Stimulated activated CD4-positive, alpha-beta T cell treated with anti-CD3 and anti-CD28 coated beads, TNF-alpha, amount 100 ng/mL, for 1 hour (primary cell): Measurements from ENCODE around the gene AMDHD2.

Experiments used
- DNase-seq, 3 donors: peaks; one replicate each; pipeline ENCODE4 v3.0.0-alpha.2; 2020; ENCODE audit warnings: low read depth in 3 of 3, low spot score in 1 of 3

The AMDHD2 gene

GRCh38 chr16:2482708-2483534 lies 37.2 kb upstream of the AMDHD2 start:
- DNase-seq: no peak

DNA sequence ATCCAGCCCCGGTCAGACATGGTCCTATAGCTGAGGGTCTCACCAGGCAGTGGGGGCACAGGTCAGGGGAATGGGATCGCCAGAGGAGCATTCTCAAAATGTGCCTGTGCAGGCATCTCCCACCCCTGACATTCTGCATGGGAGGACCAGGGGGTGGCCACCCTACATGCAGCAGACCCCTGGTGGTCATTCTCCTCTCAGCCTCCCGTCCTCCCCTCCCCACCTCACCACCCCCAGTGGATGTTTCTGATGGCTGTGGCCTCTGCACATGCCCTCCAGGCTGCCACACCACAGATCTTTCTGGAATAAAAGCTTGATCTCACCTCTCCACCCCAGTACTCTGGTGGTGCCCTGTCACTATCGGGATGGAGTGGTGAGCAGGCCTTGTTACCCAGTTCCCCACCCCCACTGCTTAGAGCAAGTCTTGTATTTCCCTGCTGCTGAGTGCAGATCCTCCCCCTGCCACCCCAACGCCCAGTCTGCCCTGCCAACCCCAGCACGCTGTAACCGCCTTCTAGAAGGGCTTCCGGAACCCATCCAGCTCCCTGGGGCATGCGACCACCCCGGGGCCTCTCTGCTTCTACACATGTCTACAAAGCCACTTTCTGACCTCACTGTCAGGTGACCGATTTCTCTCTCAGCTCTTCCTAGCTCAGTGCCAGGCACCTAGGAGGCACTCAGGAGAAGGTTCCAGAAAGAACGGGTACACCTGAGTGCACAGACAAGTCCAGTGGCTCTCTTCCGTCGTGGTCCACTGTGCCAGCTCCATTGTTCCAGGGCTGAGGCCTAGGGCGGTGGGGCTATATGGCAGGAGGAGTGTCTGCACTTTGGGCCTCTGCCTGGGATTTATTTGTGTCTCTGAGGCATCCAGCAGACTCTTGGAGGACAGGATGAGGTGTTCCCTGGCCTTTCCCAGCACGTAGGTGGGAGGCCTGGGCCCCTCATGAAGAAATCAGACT lies 36.0 kb upstream of the AMDHD2 start:
- DNase-seq: no peak

DNA sequence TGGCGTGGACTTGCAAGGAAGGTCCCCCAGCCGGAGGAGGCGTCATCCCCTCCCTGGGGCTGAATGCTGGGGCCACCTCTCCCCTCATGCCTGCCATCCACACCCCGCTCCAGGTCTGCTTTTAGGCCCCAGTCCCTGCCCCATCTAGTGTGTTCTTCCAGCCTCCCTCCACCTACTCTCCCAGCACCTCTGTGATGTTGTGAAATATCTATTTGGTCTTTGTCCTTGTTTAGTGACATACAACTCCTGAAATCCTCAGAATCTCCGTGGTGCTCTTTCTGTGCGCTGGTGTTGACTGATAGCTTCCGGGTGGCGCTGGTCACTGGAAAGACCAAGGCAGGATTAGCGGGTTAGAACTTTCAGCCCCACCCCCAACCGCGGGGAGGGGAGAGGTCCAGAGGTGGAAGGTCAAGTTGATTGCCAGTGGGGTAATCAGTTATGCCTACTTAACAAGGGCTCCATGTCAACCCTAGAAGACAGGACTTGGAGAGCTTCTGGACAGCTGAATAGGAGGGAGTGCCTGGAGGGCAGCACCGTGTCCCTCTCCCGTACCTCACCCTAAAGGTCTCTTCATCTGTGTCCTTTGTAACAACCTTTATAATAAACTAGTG lies 35.2 kb upstream of the AMDHD2 start:
- no peak for DNase-seq

DNA sequence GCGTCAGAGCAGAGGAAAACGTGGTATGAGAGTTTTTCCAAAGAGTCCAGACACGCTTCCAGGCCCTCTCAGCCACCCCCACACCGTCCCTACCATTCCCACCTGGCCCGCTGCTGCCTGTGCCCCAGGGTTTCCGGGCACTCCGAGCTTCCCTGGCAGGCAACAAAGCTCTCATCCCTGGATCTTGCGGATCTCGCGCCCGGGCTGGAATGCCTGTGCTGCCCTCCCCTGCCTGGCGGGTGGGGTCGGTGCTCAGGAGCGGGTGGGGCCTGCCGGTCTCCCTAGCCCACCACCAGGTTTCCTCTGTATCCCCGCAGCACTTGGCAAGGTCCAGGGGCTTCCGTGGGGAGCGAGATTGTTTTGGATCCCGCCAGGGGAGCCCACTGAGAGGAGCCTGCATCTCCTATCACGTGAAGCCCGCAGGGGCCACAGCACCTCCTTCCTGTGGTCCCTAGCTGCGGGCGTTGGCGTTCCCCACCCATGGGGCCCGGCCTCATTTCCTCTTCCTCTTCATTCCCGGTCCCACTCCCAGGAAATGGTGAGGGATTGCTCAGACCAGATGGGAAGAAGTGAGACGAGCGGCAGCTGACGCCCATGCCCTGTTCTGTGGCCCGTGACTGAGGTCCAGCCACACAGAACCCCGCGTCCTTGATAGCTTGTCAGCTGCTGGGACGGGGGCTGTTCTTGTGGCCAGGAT lies 34.2 kb upstream of the AMDHD2 start:
- no peak for DNase-seq

DNA sequence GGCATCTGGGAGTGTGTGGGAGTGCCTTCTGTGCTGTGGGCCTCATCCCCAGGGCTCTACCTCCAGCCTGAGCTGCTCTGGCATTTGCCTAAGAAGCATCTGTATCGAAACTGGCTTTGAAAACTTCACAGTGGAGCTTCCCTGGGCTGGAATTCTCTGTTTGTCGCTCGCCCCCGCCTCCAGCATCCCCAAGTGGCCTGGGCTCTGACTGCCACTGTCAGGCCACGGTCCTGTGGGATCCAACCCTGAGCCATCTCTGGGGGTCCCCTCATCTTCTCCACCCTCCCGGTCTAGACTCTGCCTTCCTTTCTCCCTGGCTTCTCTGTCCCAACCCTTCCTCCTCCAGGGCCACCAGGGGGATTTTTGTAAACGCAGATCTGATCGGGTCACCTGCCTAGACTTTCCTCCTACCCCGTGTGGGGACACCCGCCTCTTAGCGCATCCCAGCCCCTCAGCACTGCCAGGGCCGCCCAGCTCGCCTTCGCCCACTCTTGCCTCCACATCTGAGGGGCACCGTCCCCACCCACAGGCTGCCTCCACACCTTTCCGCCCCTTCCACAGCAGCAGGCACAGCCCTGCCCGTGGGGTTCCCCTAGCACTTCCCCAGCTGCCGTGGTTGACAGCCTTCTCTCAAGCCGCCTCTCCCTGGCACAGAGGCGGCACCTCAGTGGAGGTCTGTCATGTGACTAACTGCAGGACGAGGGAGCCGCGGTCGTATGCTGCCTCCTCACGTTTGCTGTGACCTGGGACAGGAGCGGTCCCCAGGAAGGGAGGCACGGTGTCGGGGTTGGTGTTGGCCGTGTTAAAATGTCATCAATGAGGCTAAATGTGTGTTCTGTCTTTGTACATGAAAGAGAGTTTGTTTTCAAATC lies 33.3 kb upstream of the AMDHD2 start:
- DNase-seq: peak; percentile 59 to 74 (median 63)

DNA sequence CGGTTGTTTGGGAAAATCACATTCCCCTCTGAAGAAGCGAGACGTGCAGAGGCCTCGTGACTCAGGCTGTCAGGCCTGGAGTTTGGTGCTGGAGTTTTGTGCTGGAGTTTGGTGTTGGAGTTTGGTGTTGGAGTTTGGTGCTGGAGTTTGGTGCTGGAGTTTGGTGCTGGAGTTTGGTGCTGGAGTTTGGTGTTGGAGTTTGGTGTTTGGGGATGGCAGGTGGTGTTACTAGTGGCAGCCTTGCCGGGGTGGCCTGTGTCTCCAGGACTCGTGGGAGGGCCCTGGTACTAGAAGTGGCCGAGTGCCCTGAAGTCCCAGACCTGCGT lies 32.7 kb upstream of the AMDHD2 start:
- no peak for DNase-seq

DNA sequence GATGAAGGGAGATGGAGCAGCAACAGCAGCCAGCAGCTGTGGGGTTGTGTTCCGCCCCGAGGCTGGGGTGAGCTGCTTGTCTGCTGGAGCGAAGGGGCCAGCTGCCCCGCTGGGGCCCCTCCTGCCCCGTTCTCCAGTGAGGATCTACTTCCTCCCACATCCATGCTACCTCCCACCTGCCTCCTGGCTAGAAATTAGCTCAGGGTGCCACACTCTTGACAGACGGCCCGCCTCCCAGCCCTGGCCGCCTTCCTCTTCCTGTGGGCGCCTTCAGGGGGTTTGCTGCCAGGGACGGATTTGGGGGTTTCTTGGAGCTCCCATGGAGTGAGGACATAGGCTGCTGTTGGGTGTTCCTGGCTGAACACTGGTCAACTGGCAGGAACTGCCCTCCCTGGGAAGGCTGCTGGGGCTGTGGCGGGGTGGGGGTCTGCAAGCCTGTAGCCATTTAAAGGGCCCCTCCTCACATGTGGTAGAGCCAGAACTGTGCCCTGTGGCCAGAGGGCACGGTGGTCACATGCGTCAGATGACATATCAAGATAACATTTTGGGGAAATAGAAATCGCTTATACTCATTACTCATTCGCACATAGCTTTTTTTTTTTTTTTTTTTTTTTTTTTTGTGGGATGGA lies 32.2 kb upstream of the AMDHD2 start:
- DNase-seq: no peak

GRCh38 chr16:2489581-2489980 lies 30.6 kb upstream of the AMDHD2 start:
- no peak for DNase-seq

- DNase-seq: no peak
Measured at GRCh38 chr16:2490190-2491105, 29.7 kb upstream of the AMDHD2 start.

- DNase-seq: no peak
Measured at GRCh38 chr16:2492292-2492691, 27.9 kb upstream of the AMDHD2 start.

DNA sequence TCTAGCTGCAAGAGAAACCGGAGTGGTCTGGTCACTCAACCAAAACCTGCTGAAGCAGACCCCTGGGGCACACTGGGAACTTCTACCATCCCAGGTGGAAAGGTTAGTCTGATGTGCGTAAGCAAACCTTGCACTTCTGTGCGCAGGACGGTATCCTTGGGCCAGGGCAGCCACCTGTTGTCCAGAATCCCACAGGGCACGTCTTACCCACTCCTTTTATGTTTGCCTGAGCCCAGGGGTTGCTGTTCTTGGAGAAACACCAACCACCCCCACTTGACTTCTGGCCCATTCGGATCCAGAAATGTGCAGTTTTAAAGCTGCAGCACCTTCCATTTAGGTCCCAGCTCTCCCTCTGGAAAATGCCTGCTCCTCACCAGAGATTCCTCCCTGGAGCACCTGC lies 26.6 kb upstream of the AMDHD2 start:
- no peak for DNase-seq

DNA sequence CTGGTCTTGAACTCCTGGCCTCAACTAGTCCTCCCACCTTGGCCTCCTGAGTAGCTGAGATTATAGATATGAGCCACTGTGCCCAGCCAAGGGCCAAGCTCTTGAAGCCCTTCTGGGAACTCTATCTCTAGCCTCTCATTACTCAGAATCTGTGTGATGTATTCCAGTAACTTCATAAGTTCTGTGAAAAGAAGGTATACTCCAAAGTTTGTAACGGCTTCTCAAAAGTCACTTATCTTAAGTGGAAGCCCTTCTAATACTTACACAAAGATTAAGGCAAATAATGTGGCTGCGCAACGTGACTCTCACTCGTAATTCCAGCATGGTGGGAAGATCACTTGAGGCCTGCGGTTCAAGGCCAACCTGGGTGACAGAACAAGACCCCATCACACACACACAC lies 25.6 kb upstream of the AMDHD2 start:
- no peak for DNase-seq

- no peak for DNase-seq
Measured at GRCh38 chr16:2495041-2495440, 25.1 kb upstream of the AMDHD2 start.

DNA sequence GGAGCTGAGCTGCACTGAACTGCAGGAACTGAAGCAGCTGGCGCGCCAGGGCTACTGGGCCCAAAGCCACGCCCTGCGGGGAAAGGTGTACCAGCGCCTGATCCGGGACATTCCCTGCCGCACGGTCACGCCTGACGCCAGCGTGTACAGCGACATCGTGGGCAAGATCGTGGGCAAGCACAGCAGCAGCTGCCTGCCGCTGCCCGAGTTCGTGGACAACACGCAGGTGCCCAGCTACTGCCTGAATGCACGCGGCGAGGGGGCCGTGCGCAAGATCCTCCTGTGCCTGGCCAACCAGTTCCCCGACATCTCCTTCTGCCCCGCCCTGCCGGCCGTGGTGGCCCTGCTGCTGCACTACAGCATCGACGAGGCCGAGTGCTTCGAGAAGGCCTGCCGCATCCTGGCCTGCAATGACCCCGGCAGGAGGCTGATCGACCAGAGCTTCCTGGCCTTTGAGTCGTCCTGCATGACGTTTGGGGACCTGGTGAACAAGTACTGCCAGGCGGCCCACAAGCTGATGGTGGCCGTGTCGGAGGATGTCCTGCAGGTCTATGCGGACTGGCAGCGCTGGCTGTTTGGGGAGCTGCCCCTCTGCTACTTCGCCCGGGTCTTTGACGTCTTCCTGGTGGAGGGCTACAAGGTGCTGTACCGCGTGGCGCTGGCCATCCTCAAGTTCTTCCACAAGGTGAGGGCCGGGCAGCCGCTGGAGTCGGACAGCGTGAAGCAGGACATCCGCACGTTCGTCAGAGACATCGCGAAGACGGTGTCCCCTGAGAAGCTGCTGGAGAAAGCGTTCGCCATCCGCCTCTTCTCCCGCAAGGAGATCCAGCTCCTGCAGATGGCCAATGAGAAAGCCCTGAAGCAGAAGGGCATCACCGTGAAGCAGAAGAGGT lies 23.7 kb upstream of the AMDHD2 start:
- DNase-seq: no peak

DNA sequence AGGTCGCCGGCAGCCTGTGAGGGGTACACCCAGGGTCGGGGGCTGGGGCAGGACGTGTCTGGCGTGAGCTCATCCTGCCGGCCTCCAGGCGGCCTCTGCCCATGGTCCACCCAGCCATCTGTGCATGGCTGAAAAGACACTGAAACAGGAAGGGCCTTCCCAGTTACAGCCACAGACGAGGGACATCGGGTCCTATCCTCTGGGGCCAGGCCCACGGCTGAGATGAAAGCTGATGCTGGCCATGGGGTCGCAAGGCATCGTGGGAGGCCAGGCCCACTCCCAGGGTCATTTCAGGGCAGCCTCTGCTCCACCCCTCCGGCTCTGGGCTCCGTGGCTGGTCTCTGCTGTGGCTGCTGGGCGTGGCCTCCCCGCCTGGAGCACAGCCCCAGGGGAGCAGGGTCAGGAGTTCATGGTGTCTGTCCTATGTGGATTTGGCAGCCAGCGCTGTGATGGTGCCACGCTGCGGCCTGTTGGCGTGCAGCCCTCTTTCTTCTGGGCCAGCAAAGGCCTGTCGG lies 23.0 kb upstream of the AMDHD2 start:
- DNase-seq: no peak

DNA sequence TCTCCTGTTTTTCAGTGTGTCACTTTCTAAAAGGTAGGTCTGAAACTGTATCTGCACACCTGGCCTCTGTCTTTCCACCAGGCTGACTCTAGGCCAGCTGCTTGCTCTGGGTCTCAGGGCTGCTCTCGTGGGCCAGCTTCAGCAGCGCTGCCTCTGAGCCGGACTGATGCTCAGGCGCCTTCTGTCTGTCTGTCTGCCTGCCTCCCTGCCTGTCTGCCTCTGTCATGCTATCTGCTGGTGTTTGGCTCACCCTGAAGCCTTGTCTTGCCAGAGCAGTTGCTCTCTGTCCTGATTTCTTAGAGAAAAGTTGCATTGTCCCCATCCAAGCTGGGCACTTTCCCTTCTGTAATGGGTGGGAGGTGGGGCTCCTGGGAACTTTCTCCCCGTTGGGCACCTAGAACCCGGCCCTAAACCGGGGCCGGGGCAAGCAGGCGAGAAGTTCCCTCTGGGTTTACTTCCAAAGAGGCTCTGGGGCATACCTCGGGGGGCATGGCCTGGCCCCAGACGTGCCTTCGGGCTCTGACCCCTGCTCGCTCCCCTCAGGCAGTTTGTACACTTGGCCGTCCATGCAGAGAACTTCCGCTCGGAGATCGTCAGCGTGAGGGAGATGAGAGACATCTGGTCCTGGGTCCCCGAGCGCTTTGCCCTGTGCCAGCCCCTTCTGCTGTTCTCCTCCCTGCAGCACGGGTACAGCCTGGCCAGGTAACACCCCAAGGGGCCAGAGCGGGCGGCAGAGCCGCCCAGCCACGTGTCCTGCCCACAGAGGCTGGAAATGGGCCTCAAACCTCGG lies 22.3 kb upstream of the AMDHD2 start:
- no peak for DNase-seq
